HCT116 (cell line): ENCODE measurements around the gene ESRRG. TPM values are rescaled to one million over a fixed set of nuclear protein-coding genes. Genes with fewer than 3 reads are reported as not detected.

Experiments used
- ATAC-seq: fragments of 200-7000 bp; cut with Tn5 transposase; 2 replicates; pipeline ENCODE4 v1.9.1; 2020; ENCODE audit warnings: mild to moderate bottlenecking, moderate library complexity
- BruUV-seq: library from RNA; stranded (reverse); fragments of 400-500 nt; replicated peaks from 2 replicates; lab custom pipeline; 2021; lab: Mats Ljungman, UMichigan
- CTCF ChIA-PET: fragments of 300-600 bp; sonication (Branson Sonifier 250); formaldehyde crosslinking; loops from one replicate; lab custom pipeline; 2021; ENCODE audit warnings: antibody characterized with exemption; lab: Charles Lee
- POLR2A ChIA-PET: fragments of 300-600, 350-600 bp; sonication (Branson Sonifier 250); formaldehyde crosslinking; loops from one replicate; lab custom pipeline; 2021; ENCODE audit warnings: antibody characterized with exemption; lab: Charles Lee
- RAD21 ChIA-PET, 2 experiments: fragments of 300-600 bp; sonication (Branson Sonifier 250); formaldehyde crosslinking; loops; one replicate each; lab custom pipeline; 2023; ENCODE audit warnings: low total read pairs in 2 of 2; ENCODE audit not compliant: uncharacterized antibody in 2 of 2, unreplicated experiment in 2 of 2, low non-redundant PET in 1 of 2; lab: Charles Lee
- DNase-seq: peaks from one replicate; pipeline ENCODE4 v3.0.0-alpha.2; 2010; ENCODE audit warnings: low read depth, low spot score
- H2AFZ ChIP-seq: fragments of 200-600 bp; shearing (Covaris generic), sonication (generic); 2 replicates; pipeline ENCODE4 v1.6.1; 2017; ENCODE audit warnings: low read depth, mixed run types, mixed read lengths, antibody characterized with exemption, low read length; ENCODE audit not compliant: poor library complexity, severe bottlenecking
- H3K27ac ChIP-seq: 2 replicates; pipeline ENCODE4 v1.5.1; 2012; ENCODE audit warnings: low read depth, low read length
- H3K27me3 ChIP-seq: fragments of 200-600 bp; sonication (generic); 2 replicates; pipeline ENCODE4 v1.6.1; 2016; ENCODE audit warnings: mixed run types, low read length, mixed read lengths; ENCODE audit not compliant: insufficient read depth
- H3K36me3 ChIP-seq, 2 experiments: fragments of 200-500 bp in 1 of 2; fragments of 200-600 bp in 1 of 2; sonication (Bioruptor generic) in 1 of 2; sonication (generic) in 1 of 2; 2 replicates each; pipeline versions ENCODE4 v1.5.1 to v1.6.1; 2014 to 2016; ENCODE audit warnings: low read length in 2 of 2, inconsistent platforms in 1 of 2, mixed read lengths in 1 of 2, mixed run types in 1 of 2; ENCODE audit not compliant: insufficient read depth in 2 of 2, control insufficient read depth in 1 of 2
- H3K4me1 ChIP-seq, 2 experiments: fragments of 200-600 bp in 1 of 2; sonication (generic) in 1 of 2; 2 replicates each; pipeline versions ENCODE4 v1.5.1 to v1.6.1; 2012 to 2017; ENCODE audit warnings: low read length in 2 of 2, inconsistent platforms in 1 of 2, mild to moderate bottlenecking in 1 of 2, mixed read lengths in 1 of 2, mixed run types in 1 of 2, moderate library complexity in 1 of 2; ENCODE audit not compliant: insufficient read depth in 2 of 2, control insufficient read depth in 1 of 2
- H3K4me2 ChIP-seq: fragments of 200-600 bp; sonication (generic); 2 replicates; pipeline ENCODE4 v1.6.1; 2017; ENCODE audit warnings: mixed run types, low read length, mixed read lengths
- H3K4me3 ChIP-seq, 2 experiments: fragments of 200-600 bp in 1 of 2; sonication (generic) in 1 of 2; replicated peaks in 1 of 2; 2 replicates each; pipeline ENCODE4 v1.5.1; 2011 to 2016; ENCODE audit warnings: low read length in 2 of 2, control low read depth in 1 of 2, low read depth in 1 of 2, mild to moderate bottlenecking in 1 of 2, mixed read lengths in 1 of 2, mixed run types in 1 of 2
- H3K79me2 ChIP-seq: fragments of 200-600 bp; sonication (generic); 2 replicates; pipeline ENCODE4 v1.6.1; 2017; ENCODE audit warnings: mild to moderate bottlenecking, mixed run types, low read length, moderate library complexity, mixed read lengths; ENCODE audit not compliant: insufficient read depth
- H3K9ac ChIP-seq: fragments of 200-600 bp; sonication (generic); 2 replicates; pipeline ENCODE4 v1.6.1; 2016; ENCODE audit warnings: low read length, mixed read lengths
- H3K9me2 ChIP-seq: fragments of 200-600 bp; sonication (generic), shearing (Covaris generic); 2 replicates; pipeline ENCODE4 v1.6.1; 2017; ENCODE audit warnings: mixed run types, mild to moderate bottlenecking, moderate library complexity; ENCODE audit not compliant: insufficient read depth
- H3K9me3 ChIP-seq, 2 experiments: fragments of 200-500 bp in 1 of 2; fragments of 200-600 bp in 1 of 2; sonication (Bioruptor generic) in 1 of 2; sonication (generic) in 1 of 2; 2 replicates each; pipeline ENCODE4 v1.6.1; 2014 to 2017; ENCODE audit warnings: low read length in 2 of 2, mixed read lengths in 2 of 2, inconsistent platforms in 1 of 2, low read depth in 1 of 2, mild to moderate bottlenecking in 1 of 2, mixed run types in 1 of 2, moderate library complexity in 1 of 2; ENCODE audit not compliant: control insufficient read depth in 1 of 2, insufficient read depth in 1 of 2
- H4K20me1 ChIP-seq: fragments of 200-600 bp; sonication (generic), shearing (Covaris generic); 2 replicates; pipeline ENCODE4 v1.6.1; 2017; ENCODE audit warnings: mixed run types, mild to moderate bottlenecking, moderate library complexity; ENCODE audit not compliant: insufficient read depth
- CBX3 ChIP-seq: IDR thresholded peaks from 2 replicates; pipeline ENCODE4 v1.6.1; 2012; ENCODE audit warnings: low read depth
- CEBPB ChIP-seq: IDR thresholded peaks from 2 replicates; pipeline ENCODE4 v1.6.1; 2012; ENCODE audit warnings: low read depth
- EZH2phosphoT487 ChIP-seq: fragments of 200-600 bp; IDR thresholded peaks from 2 replicates; pipeline ENCODE4 v1.6.1; 2018; ENCODE audit warnings: antibody characterized with exemption, borderline replicate concordance
- POLR2A ChIP-seq: IDR thresholded peaks from 2 replicates; pipeline ENCODE4 v1.7.0; 2011; ENCODE audit warnings: borderline replicate concordance; ENCODE audit not compliant: insufficient read depth, insufficient read length; ENCODE audit errors: extremely low read depth
- TCF7L2 ChIP-seq: IDR thresholded peaks from 2 replicates; pipeline ENCODE4 v1.7.0; 2011; ENCODE audit warnings: borderline replicate concordance, inconsistent platforms; ENCODE audit not compliant: insufficient read depth, insufficient read length; ENCODE audit errors: extremely low read depth
- YY1 ChIP-seq: IDR thresholded peaks from 2 replicates; pipeline ENCODE4 v1.6.1; 2011; ENCODE audit warnings: low read length, low read depth, moderate library complexity, mild to moderate bottlenecking; ENCODE audit not compliant: insufficient replicate concordance; ENCODE audit errors: extremely low read depth
- ZFX ChIP-seq: fragments of 450-650 bp; IDR thresholded peaks from 2 replicates; pipeline ENCODE4 v1.6.1; 2017
- intact Hi-C: fragments of 100-400 bp; cut with micrococcal nuclease; formaldehyde crosslinking; loops from 2 replicates; pipeline ENCODE4 v1.10.0; 2022
- total RNA-seq: library from RNA; stranded (reverse); gene quantifications from one replicate; pipeline ENCODE4 v1.2.1, GENCODE V29; 2021; ENCODE audit not compliant: unreplicated experiment
- TF ChIP-seq, protein P1 (sequence below): IDR thresholded peaks from 2 replicates; pipeline ENCODE4 v1.6.1; 2012

The ESRRG gene
- total RNA-seq, 1 experiment from 2014 or later: not detected

DNA sequence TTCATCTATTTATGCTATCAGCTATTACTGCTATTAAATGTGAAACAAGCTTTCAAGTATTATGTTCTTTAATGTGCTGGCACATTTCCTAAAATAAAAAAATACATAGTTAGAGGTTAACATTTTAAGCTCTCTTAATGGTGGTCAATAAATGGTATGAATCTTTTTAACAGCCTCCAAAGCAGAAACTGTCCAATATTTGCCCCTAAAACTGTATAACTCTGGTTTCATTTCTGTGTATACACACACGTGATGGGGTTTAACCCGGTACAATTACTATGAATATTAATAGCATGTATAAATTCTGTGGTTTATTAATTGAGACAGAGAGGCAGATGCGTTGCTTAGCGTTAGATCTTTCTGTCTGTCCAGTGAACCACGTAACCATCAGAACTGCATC, 2.2 kb downstream of the ESRRG start:
- no peaks in the 10 kb centered on the region for H3K9me3 ChIP-seq
- ATAC-seq (no peak), DNase-seq (no peak)
- no peaks in the 10 kb centered on the region for H3K4me1 ChIP-seq
- RAD21 ChIA-PET: no interaction called here
- H3K27ac ChIP-seq: no peak overlapping the region
- H2AFZ ChIP-seq: no peak overlapping the region
- no peak overlapping the region for H3K4me2 ChIP-seq
- no peak for TF ChIP-seq POLR2A
- TF ChIP-seq, all 23 proteins: peak for 0
- no peaks in the 10 kb centered on the region for H3K36me3 ChIP-seq
- no peaks in the 10 kb centered on the region for H3K9me2 ChIP-seq
- ChIA-PET POLR2A (no interaction called here), CTCF (no interaction called here)
- no peaks in the 10 kb centered on the region for H3K79me2 ChIP-seq
- no peak overlapping the region for H3K9ac ChIP-seq
- H4K20me1 ChIP-seq: no peaks in the 10 kb centered on the region
- intact Hi-C loops: no loop called here
- BruUV-seq: no TSS peak
- H3K27me3 ChIP-seq: no peaks in the 10 kb centered on the region
- H3K4me3 ChIP-seq: no peak overlapping the region

DNA sequence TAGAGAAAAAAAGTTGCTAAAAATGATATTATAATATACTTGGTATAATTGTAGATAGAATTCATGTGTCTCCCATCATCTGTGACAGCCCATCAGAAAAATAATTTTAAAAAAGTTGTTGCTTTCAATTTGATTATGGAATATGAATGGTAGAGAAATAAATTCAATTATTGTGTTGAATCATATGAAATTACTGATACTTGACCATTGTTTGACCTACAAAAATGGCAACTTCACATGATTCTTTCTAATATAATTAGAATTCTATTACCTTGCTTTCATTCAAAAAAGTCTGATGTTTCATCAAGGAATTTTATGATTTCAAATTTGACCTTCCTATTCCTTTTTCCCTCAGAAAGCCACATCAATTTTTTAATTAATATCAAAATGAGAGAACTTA, 11.5 kb downstream of the ESRRG start:
- BruUV-seq: no TSS peak
- H3K4me2 ChIP-seq: no peak overlapping the region
- no peaks in the 10 kb centered on the region for H3K4me1 ChIP-seq
- no peaks in the 10 kb centered on the region for H3K36me3 ChIP-seq
- no peak overlapping the region for H2AFZ ChIP-seq
- intact Hi-C loops: no loop called here
- no peak for DNase-seq
- TF ChIP-seq, protein P1, sequence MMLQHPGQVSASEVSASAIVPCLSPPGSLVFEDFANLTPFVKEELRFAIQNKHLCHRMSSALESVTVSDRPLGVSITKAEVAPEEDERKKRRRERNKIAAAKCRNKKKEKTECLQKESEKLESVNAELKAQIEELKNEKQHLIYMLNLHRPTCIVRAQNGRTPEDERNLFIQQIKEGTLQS: no peak
- TF ChIP-seq TCF7L2 (no peak), CBX3 (no peak), YY1 (no peak), ZFX (no peak), CEBPB (no peak), EZH2phosphoT487 (no peak)
- no peak for ATAC-seq
- H3K27ac ChIP-seq: no peak overlapping the region
- no peaks in the 10 kb centered on the region for H3K27me3 ChIP-seq
- RAD21 ChIA-PET: no interaction called here
- H3K9ac ChIP-seq: no peak overlapping the region
- CTCF ChIA-PET: no interaction called here
- no peaks in the 10 kb centered on the region for H3K9me3 ChIP-seq
- no peaks in the 10 kb centered on the region for H4K20me1 ChIP-seq
- no peaks in the 10 kb centered on the region for H3K9me2 ChIP-seq
- POLR2A ChIA-PET: no interaction called here
- no peak overlapping the region for H3K4me3 ChIP-seq
- H3K79me2 ChIP-seq: no peaks in the 10 kb centered on the region
